ENCODE measurements around the gene VRK1.

DNA sequence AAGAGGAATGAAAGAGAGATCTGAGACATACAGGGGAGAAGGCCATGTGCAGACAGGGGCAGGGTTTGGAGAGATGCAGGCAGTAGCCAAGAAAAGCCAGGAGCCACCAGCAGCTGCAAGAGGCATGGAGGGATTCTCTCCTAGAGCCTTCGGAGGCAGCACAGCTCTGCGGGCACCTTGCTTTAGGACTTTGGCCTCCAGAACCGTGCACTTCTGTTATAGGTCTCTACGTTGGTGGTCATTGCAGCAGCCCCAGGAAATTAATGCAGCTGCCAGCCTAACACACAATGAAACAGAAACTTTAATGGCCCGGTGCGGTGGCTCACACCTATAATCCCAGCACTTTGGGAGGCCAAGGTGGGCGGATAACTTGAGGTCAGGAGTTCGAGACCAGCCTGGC lies 14.7 kb upstream of the VRK1 start:
- TF ChIP-seq POLR2A (IDR thresholded peaks at IDR 0.05; ENCODE audit: low read length), result no peak
- TF ChIP-seq GATA1 (IDR thresholded peaks at IDR 0.05; ENCODE audit: low read depth, low read length), result no peak

Measured in erythroblast (primary cell).